HCT116 (cell line): ENCODE results near the gene SHCBP1. TPM values are rescaled to one million over a fixed set of nuclear protein-coding genes. Genes with fewer than 3 reads are reported as not detected.

Experiments
- ATAC-seq: fragments of 200-7000 bp; cut with Tn5 transposase; 2 replicates; pipeline ENCODE4 v1.9.1; 2020; ENCODE audit warnings: mild to moderate bottlenecking, moderate library complexity
- BruUV-seq: library from RNA; stranded (reverse); fragments of 400-500 nt; replicated peaks from 2 replicates; lab custom pipeline; 2021; lab: Mats Ljungman, UMichigan
- CTCF ChIA-PET: fragments of 300-600 bp; sonication (Branson Sonifier 250); formaldehyde crosslinking; loops from one replicate; lab custom pipeline; 2021; ENCODE audit warnings: antibody characterized with exemption; lab: Charles Lee
- POLR2A ChIA-PET: fragments of 300-600, 350-600 bp; sonication (Branson Sonifier 250); formaldehyde crosslinking; loops from one replicate; lab custom pipeline; 2021; ENCODE audit warnings: antibody characterized with exemption; lab: Charles Lee
- RAD21 ChIA-PET, 2 experiments: fragments of 300-600 bp; sonication (Branson Sonifier 250); formaldehyde crosslinking; loops; one replicate each; lab custom pipeline; 2023; ENCODE audit warnings: low total read pairs in 2 of 2; ENCODE audit not compliant: uncharacterized antibody in 2 of 2, unreplicated experiment in 2 of 2, low non-redundant PET in 1 of 2; lab: Charles Lee
- DNase-seq: peaks from one replicate; pipeline ENCODE4 v3.0.0-alpha.2; 2010; ENCODE audit warnings: low read depth, low spot score
- H2AFZ ChIP-seq: fragments of 200-600 bp; shearing (Covaris generic), sonication (generic); 2 replicates; pipeline ENCODE4 v1.6.1; 2017; ENCODE audit warnings: low read depth, mixed run types, mixed read lengths, antibody characterized with exemption, low read length; ENCODE audit not compliant: poor library complexity, severe bottlenecking
- H3K27ac ChIP-seq: 2 replicates; pipeline ENCODE4 v1.5.1; 2012; ENCODE audit warnings: low read depth, low read length
- H3K27me3 ChIP-seq: fragments of 200-600 bp; sonication (generic); 2 replicates; pipeline ENCODE4 v1.6.1; 2016; ENCODE audit warnings: mixed run types, low read length, mixed read lengths; ENCODE audit not compliant: insufficient read depth
- H3K36me3 ChIP-seq, 2 experiments: fragments of 200-500 bp in 1 of 2; fragments of 200-600 bp in 1 of 2; sonication (Bioruptor generic) in 1 of 2; sonication (generic) in 1 of 2; 2 replicates each; pipeline versions ENCODE4 v1.5.1 to v1.6.1; 2014 to 2016; ENCODE audit warnings: low read length in 2 of 2, inconsistent platforms in 1 of 2, mixed read lengths in 1 of 2, mixed run types in 1 of 2; ENCODE audit not compliant: insufficient read depth in 2 of 2, control insufficient read depth in 1 of 2
- H3K4me1 ChIP-seq, 2 experiments: fragments of 200-600 bp in 1 of 2; sonication (generic) in 1 of 2; 2 replicates each; pipeline versions ENCODE4 v1.5.1 to v1.6.1; 2012 to 2017; ENCODE audit warnings: low read length in 2 of 2, inconsistent platforms in 1 of 2, mild to moderate bottlenecking in 1 of 2, mixed read lengths in 1 of 2, mixed run types in 1 of 2, moderate library complexity in 1 of 2; ENCODE audit not compliant: insufficient read depth in 2 of 2, control insufficient read depth in 1 of 2
- H3K4me2 ChIP-seq: fragments of 200-600 bp; sonication (generic); 2 replicates; pipeline ENCODE4 v1.6.1; 2017; ENCODE audit warnings: mixed run types, low read length, mixed read lengths
- H3K4me3 ChIP-seq, 2 experiments: fragments of 200-600 bp in 1 of 2; sonication (generic) in 1 of 2; replicated peaks in 1 of 2; 2 replicates each; pipeline ENCODE4 v1.5.1; 2011 to 2016; ENCODE audit warnings: low read length in 2 of 2, control low read depth in 1 of 2, low read depth in 1 of 2, mild to moderate bottlenecking in 1 of 2, mixed read lengths in 1 of 2, mixed run types in 1 of 2
- H3K79me2 ChIP-seq: fragments of 200-600 bp; sonication (generic); 2 replicates; pipeline ENCODE4 v1.6.1; 2017; ENCODE audit warnings: mild to moderate bottlenecking, mixed run types, low read length, moderate library complexity, mixed read lengths; ENCODE audit not compliant: insufficient read depth
- H3K9ac ChIP-seq: fragments of 200-600 bp; sonication (generic); 2 replicates; pipeline ENCODE4 v1.6.1; 2016; ENCODE audit warnings: low read length, mixed read lengths
- H3K9me2 ChIP-seq: fragments of 200-600 bp; sonication (generic), shearing (Covaris generic); 2 replicates; pipeline ENCODE4 v1.6.1; 2017; ENCODE audit warnings: mixed run types, mild to moderate bottlenecking, moderate library complexity; ENCODE audit not compliant: insufficient read depth
- H3K9me3 ChIP-seq, 2 experiments: fragments of 200-500 bp in 1 of 2; fragments of 200-600 bp in 1 of 2; sonication (Bioruptor generic) in 1 of 2; sonication (generic) in 1 of 2; 2 replicates each; pipeline ENCODE4 v1.6.1; 2014 to 2017; ENCODE audit warnings: low read length in 2 of 2, mixed read lengths in 2 of 2, inconsistent platforms in 1 of 2, low read depth in 1 of 2, mild to moderate bottlenecking in 1 of 2, mixed run types in 1 of 2, moderate library complexity in 1 of 2; ENCODE audit not compliant: control insufficient read depth in 1 of 2, insufficient read depth in 1 of 2
- H4K20me1 ChIP-seq: fragments of 200-600 bp; sonication (generic), shearing (Covaris generic); 2 replicates; pipeline ENCODE4 v1.6.1; 2017; ENCODE audit warnings: mixed run types, mild to moderate bottlenecking, moderate library complexity; ENCODE audit not compliant: insufficient read depth
- ATF3 ChIP-seq: IDR thresholded peaks from 2 replicates; pipeline ENCODE4 v1.6.1; 2012
- CEBPB ChIP-seq: IDR thresholded peaks from 2 replicates; pipeline ENCODE4 v1.6.1; 2012; ENCODE audit warnings: low read depth
- CTCF ChIP-seq, 3 experiments: fragments of 200-600 bp in 1 of 3; sonication (generic) in 1 of 3; IDR thresholded peaks in 2 of 3; conservative IDR thresholded peaks in 1 of 3; 2 replicates each; pipeline ENCODE4 v1.5.1; 2012 to 2017; ENCODE audit warnings: low read depth in 2 of 3, low read length in 2 of 3, antibody characterized with exemption in 1 of 3, borderline replicate concordance in 1 of 3, control low read depth in 1 of 3, mild to moderate bottlenecking in 1 of 3, mixed read lengths in 1 of 3, mixed run types in 1 of 3, moderate library complexity in 1 of 3; ENCODE audit not compliant: insufficient read depth in 1 of 3
- ELF1 ChIP-seq: IDR thresholded peaks from 2 replicates; pipeline ENCODE4 v1.6.1; 2012; ENCODE audit warnings: low read depth, borderline replicate concordance
- EZH2 ChIP-seq: fragments of 200-600 bp; sonication (generic); IDR thresholded peaks from 2 replicates; pipeline ENCODE4 v1.6.1; 2017; ENCODE audit warnings: antibody characterized with exemption, mixed run types
- EZH2phosphoT487 ChIP-seq: fragments of 200-600 bp; IDR thresholded peaks from 2 replicates; pipeline ENCODE4 v1.6.1; 2018; ENCODE audit warnings: antibody characterized with exemption, borderline replicate concordance
- FOSL1 ChIP-seq: IDR thresholded peaks from 2 replicates; pipeline ENCODE4 v1.6.1; 2012; ENCODE audit warnings: low read depth
- JUND ChIP-seq: IDR thresholded peaks from 2 replicates; pipeline ENCODE4 v1.6.1; 2012
- POLR2A ChIP-seq: IDR thresholded peaks from 2 replicates; pipeline ENCODE4 v1.7.0; 2011; ENCODE audit warnings: borderline replicate concordance; ENCODE audit not compliant: insufficient read depth, insufficient read length; ENCODE audit errors: extremely low read depth
- POLR2AphosphoS5 ChIP-seq: IDR thresholded peaks from 2 replicates; pipeline ENCODE4 v1.6.1; 2011; ENCODE audit warnings: mild to moderate bottlenecking, low read depth, low read length, moderate library complexity
- RAD21 ChIP-seq: IDR thresholded peaks from 2 replicates; pipeline ENCODE4 v1.6.1; 2012; ENCODE audit warnings: low read depth, mild to moderate bottlenecking
- REST ChIP-seq: IDR thresholded peaks from 2 replicates; pipeline ENCODE4 v1.6.1; 2012; ENCODE audit warnings: low read depth
- SIN3A ChIP-seq: IDR thresholded peaks from 2 replicates; pipeline ENCODE4 v1.6.1; 2012; ENCODE audit warnings: low read depth
- SRF ChIP-seq: IDR thresholded peaks from 2 replicates; pipeline ENCODE4 v1.6.1; 2012; ENCODE audit warnings: low read depth
- TCF7L2 ChIP-seq: IDR thresholded peaks from 2 replicates; pipeline ENCODE4 v1.7.0; 2011; ENCODE audit warnings: borderline replicate concordance, inconsistent platforms; ENCODE audit not compliant: insufficient read depth, insufficient read length; ENCODE audit errors: extremely low read depth
- YY1 ChIP-seq: IDR thresholded peaks from 2 replicates; pipeline ENCODE4 v1.6.1; 2011; ENCODE audit warnings: low read length, low read depth, moderate library complexity, mild to moderate bottlenecking; ENCODE audit not compliant: insufficient replicate concordance; ENCODE audit errors: extremely low read depth
- ZBTB33 ChIP-seq: IDR thresholded peaks from 2 replicates; pipeline ENCODE4 v1.6.1; 2011; ENCODE audit warnings: mild to moderate bottlenecking, low read length, moderate library complexity; ENCODE audit not compliant: insufficient replicate concordance; ENCODE audit errors: extremely low read depth
- ZFX ChIP-seq: fragments of 450-650 bp; IDR thresholded peaks from 2 replicates; pipeline ENCODE4 v1.6.1; 2017
- intact Hi-C: fragments of 100-400 bp; cut with micrococcal nuclease; formaldehyde crosslinking; loops from 2 replicates; pipeline ENCODE4 v1.10.0; 2022
- total RNA-seq: library from RNA; stranded (reverse); gene quantifications from one replicate; pipeline ENCODE4 v1.2.1, GENCODE V29; 2021; ENCODE audit not compliant: unreplicated experiment

Gene SHCBP1
- total RNA-seq, 1 experiment from 2014 or later = 33.3 TPM

GRCh38 chr16:46620266-46621005, 743 bp downstream of the SHCBP1 start:
- Histone ChIP-seq H3K9ac (peak overlapping the region; percentile 97), H3K9me3 (no peaks in the 10 kb centered on the region), H3K9me2 (no peaks in the 10 kb centered on the region), H2AFZ (peak overlapping the region; percentile 90), H3K36me3 (peaks cover 15 to 25% of the 10 kb centered on the region in 2 experiments), H3K4me2 (peak overlapping the region; percentile 83), H4K20me1 (no peaks in the 10 kb centered on the region), H3K4me1 (peaks cover 4 to 11% of the 10 kb centered on the region in 2 experiments; a peak in 3 of 4 replicates), H3K79me2 (peaks cover 43% of the 10 kb centered on the region), H3K4me3 (peak overlapping the region; percentile 87 to 98), H3K27me3 (no peaks in the 10 kb centered on the region), H3K27ac (peak overlapping the region; percentile 70)
- no peak for TF ChIP-seq ELF1
- TF ChIP-seq CTCF (IDR thresholded peaks at IDR 0.05 in 2 of 3, conservative IDR thresholded peaks at IDR 0.05 in 1 of 3; ENCODE audit: borderline replicate concordance in 1 of 3, insufficient read depth in 1 of 3, low read depth in 2 of 3, low read length in 2 of 3) = no peak
- no peak for TF ChIP-seq JUND
- TF ChIP-seq ZBTB33 = no peak
- no peak for TF ChIP-seq EZH2phosphoT487
- no peak for TF ChIP-seq POLR2A
- TF ChIP-seq EZH2 = no peak
- TF ChIP-seq FOSL1 = no peak
- no peak for TF ChIP-seq YY1
- TF ChIP-seq TCF7L2 = no peak
- TF ChIP-seq RAD21 = no peak
- no peak for TF ChIP-seq SIN3A
- TF ChIP-seq ZFX = no peak
- no peak for TF ChIP-seq REST
- TF ChIP-seq POLR2AphosphoS5 = no peak
- no peak for TF ChIP-seq CEBPB
- no peak for TF ChIP-seq ATF3
- no peak for TF ChIP-seq SRF
- ChIA-PET CTCF (interaction anchor here (0.9 kb wide), 1 partner anchor 9 kb away, joined by 3 read pairs; no protein-coding TSS in a partner anchor), RAD21 (no interaction called here), POLR2A (no interaction called here)
- TSS peak; percentile 72 for BruUV-seq
- ATAC-seq = peak; percentile 18
- no peak for DNase-seq
- intact Hi-C loops = no loop called here
